Ovary (tissue), 9 donors: ENCODE data around the gene ACAP1. TPM values are rescaled to one million over a fixed set of nuclear protein-coding genes. Genes with fewer than 3 reads are reported as not detected.
A peak's percentile ranks its signal among the peaks of the same experiment; 100 is the strongest.

Source experiments
- DNase-seq, 5 donors: peaks; one replicate each; pipeline ENCODE4 v3.0.0-alpha.2; 2019 to 2020
- H3K27ac ChIP-seq, 2 donors: fragments of 200-600 bp; one replicate each; pipeline versions ENCODE4 v1.5.1 to v1.8.0; 2019 to 2022
- H3K27me3 ChIP-seq: fragments of 200-600 bp; one replicate; pipeline ENCODE4 v1.8.0; 2022
- H3K36me3 ChIP-seq: fragments of 200-600 bp; sonication (generic); one replicate; pipeline ENCODE4 v1.5.1; 2019
- H3K4me1 ChIP-seq: one replicate; pipeline ENCODE4 v1.8.1; 2013; ENCODE audit warnings: mild to moderate bottlenecking, moderate library complexity; ENCODE audit not compliant: insufficient read depth
- H3K4me3 ChIP-seq: fragments of 200-600 bp; sonication (generic); one replicate; pipeline ENCODE4 v1.5.1; 2017
- H3K9me3 ChIP-seq, 2 donors: fragments of 200-600 bp in 1 of 2; sonication (generic) in 1 of 2; one replicate each; pipeline versions ENCODE4 v1.5.1 to v1.8.1; 2013 to 2019; ENCODE audit warnings: mild to moderate bottlenecking in 1 of 2, moderate library complexity in 1 of 2
- CTCF ChIP-seq, 3 donors: fragments of 450-650 bp in 2 of 3; fragments of 200-600 bp in 1 of 3; IDR thresholded peaks; one replicate each; pipeline versions ENCODE4 v1.5.1 to v1.8.0; 2016 to 2022; ENCODE audit warnings: antibody characterized with exemption in 3 of 3, mild to moderate bottlenecking in 1 of 3
- EP300 ChIP-seq: sonication (generic); formaldehyde crosslinking; IDR thresholded peaks from one replicate; pipeline ENCODE4 v1.6.1; 2017; ENCODE audit warnings: antibody characterized with exemption
- POLR2A ChIP-seq: fragments of 450-650 bp; IDR thresholded peaks from one replicate; pipeline ENCODE4 v1.6.1; 2017; ENCODE audit warnings: antibody characterized with exemption, mild to moderate bottlenecking, moderate library complexity
- WGBS, 3 donors: extraction: QIAGEN DNeasy Blood & Tissue Kit in 1 of 3; methylation state at CpG; one replicate each; pipeline versions ENCODE4 v1.1.5 to v1.1.7; 2013 to 2017; 5-methylcytosine and 5-hydroxymethylcytosine counted together
- intact Hi-C, 4 donors: fragments of 100-400 bp; cut with DNase I; formaldehyde crosslinking; loops; one replicate each; pipeline versions ENCODE4 v1.11.0 to v1.15.1; 2022 to 2023
- polyA plus RNA-seq, 2 donors: library from polyadenylated mRNA; stranded (reverse); fragments of 200-250 nt in 1 of 2; fragments of 350-450 nt in 1 of 2; fragmentation: Illumina TruSeq in 1 of 2; extraction: RNeasy Lipid Tissue Mini Kit (QIAGEN cat#74804) in 1 of 2; gene quantifications; one replicate each; pipeline ENCODE4 v1.2.3, GENCODE V29; 2013 to 2014
- total RNA-seq, 7 donors: library from RNA; depleted of rRNA in 2 of 7; stranded (reverse); fragments of >200 nt in 2 of 7; fragmentation: NEBNext Ultra II Directional in 3 of 7; extraction: Animal tissue kit (Norgen Biotek cat#: 25700) in 3 of 7; gene quantifications; one replicate each; pipeline versions ENCODE4 v1.1.0 to v1.2.4, GENCODE V29; 2016 to 2023
- donor health status: DM: no; HTN: no; CAD: no; lungs with moderate emphysema.
- donor health status: DM: no; HTN: no; CAD: no.
- donor health status: Bipolar disorder and iron deficiency.
- donor health status: DM: yes; HTN: yes; CAD: no.
- donor health status: DM: no; HTN: no; CAD: no.
- donor health status: DM: yes; HTN: yes; CAD: no.

ACAP1 gene
- total and polyA plus RNA-seq, 9 donors, result 1.9 to 9.4 (median 5.5) TPM

GRCh38 chr17:7356072-7356549 is 19.8 kb downstream of the ACAP1 start:
- Histone ChIP-seq H3K27me3 (no peaks in the 10 kb centered on the region), H3K4me3 (no peak overlapping the region), H3K27ac (no peak overlapping the region), H3K4me1 (peaks cover 10% of the 10 kb centered on the region), H3K9me3 (no peaks in the 10 kb centered on the region), H3K36me3 (no peaks in the 10 kb centered on the region)
- TF ChIP-seq POLR2A (no peak), CTCF (IDR thresholded peaks at IDR 0.05) (peak; percentile 47 to 74 (median 69))
- WGBS, 3 donors, result 11 to 13% (median 13%) methylated on average over 12 of the region's 12 CpGs
- peak; percentile 68 to 82 (median 77) for DNase-seq
- intact Hi-C loops, result loop anchor here in 2 of 4 donors (10.0 kb wide), 3 partner anchors 79 to 209 kb away; partner anchors contain the start of genes FGF11 (in 2 of the 2), TMEM102 (in 2 of the 2), SENP3 (in 1 of the 2) and TNFSF13 (in 1 of the 2)

- intact Hi-C loops, result loop anchor here in 2 of 4 donors (10.0 kb wide), 3 partner anchors 78 to 208 kb away; partner anchors contain the start of genes FGF11 (in 2 of the 2), TMEM102 (in 2 of the 2), SENP3 (in 1 of the 2) and TNFSF13 (in 1 of the 2)
- H3K27me3 ChIP-seq, result no peaks in the 10 kb centered on the region
- H3K4me1 ChIP-seq, result peaks cover 10% of the 10 kb centered on the region
- no peaks in the 10 kb centered on the region for H3K9me3 ChIP-seq
- no peak for TF ChIP-seq POLR2A
- TF ChIP-seq CTCF (IDR thresholded peaks at IDR 0.05), result no peak
- no peak for TF ChIP-seq EP300
- no peak for DNase-seq
- H3K4me3 ChIP-seq, result no peak overlapping the region
- WGBS, 3 donors, result 43 to 54% (median 49%) methylated on average over 8 of the region's 8 CpGs
- no peaks in the 10 kb centered on the region for H3K36me3 ChIP-seq
- H3K27ac ChIP-seq, result no peak overlapping the region
These were observed 20.4 kb downstream of the ACAP1 start for GRCh38 chr17:7356756-7357155.

- Histone ChIP-seq H3K27me3 (no peaks in the 10 kb centered on the region), H3K4me1 (peaks cover 10% of the 10 kb centered on the region), H3K36me3 (no peaks in the 10 kb centered on the region), H3K4me3 (no peak overlapping the region), H3K9me3 (no peaks in the 10 kb centered on the region), H3K27ac (no peak overlapping the region)
- intact Hi-C loops, result loop anchor here in 2 of 4 donors (10.0 kb wide), 3 partner anchors 77 to 207 kb away; partner anchors contain the start of genes FGF11 (in 2 of the 2), TMEM102 (in 2 of the 2), SENP3 (in 1 of the 2) and TNFSF13 (in 1 of the 2)
- DNase-seq, result no peak
- TF ChIP-seq POLR2A (no peak), CTCF (IDR thresholded peaks at IDR 0.05) (no peak), EP300 (no peak)
- 53 to 56% (median 55%) methylated on average over 2 of the region's 2 CpGs for WGBS, 3 donors
These were observed 21.1 kb downstream of the ACAP1 start for GRCh38 chr17:7357381-7357780.

- H3K27ac ChIP-seq, result no peak overlapping the region
- no peak overlapping the region for H3K4me3 ChIP-seq
- no peaks in the 10 kb centered on the region for H3K36me3 ChIP-seq
- TF ChIP-seq EP300 (no peak), POLR2A (no peak), CTCF (IDR thresholded peaks at IDR 0.05) (no peak)
- H3K27me3 ChIP-seq, result no peaks in the 10 kb centered on the region
- no peak for DNase-seq
- intact Hi-C loops, result no loop called here
- H3K4me1 ChIP-seq, result no peaks in the 10 kb centered on the region
- WGBS, 3 donors, result 25 to 67% (median 55%) methylated on average over 3 of the region's 3 CpGs
- H3K9me3 ChIP-seq, result no peaks in the 10 kb centered on the region
These were observed 25.6 kb downstream of the ACAP1 start for GRCh38 chr17:7361906-7362305.
